ENCODE measurements around the gene KCNS3. TPM values are rescaled to one million over a fixed set of nuclear protein-coding genes. Genes with fewer than 3 reads are reported as not detected.
"Not testable (repeated sequence)": the region's sequence is repeated elsewhere in the genome, so short reads cannot be mapped to it uniquely, and the experiment has no call there.

KCNS3 gene
- total and polyA plus RNA-seq, 8 donors, result 7.6 to 150 (median 19.3) TPM

DNA sequence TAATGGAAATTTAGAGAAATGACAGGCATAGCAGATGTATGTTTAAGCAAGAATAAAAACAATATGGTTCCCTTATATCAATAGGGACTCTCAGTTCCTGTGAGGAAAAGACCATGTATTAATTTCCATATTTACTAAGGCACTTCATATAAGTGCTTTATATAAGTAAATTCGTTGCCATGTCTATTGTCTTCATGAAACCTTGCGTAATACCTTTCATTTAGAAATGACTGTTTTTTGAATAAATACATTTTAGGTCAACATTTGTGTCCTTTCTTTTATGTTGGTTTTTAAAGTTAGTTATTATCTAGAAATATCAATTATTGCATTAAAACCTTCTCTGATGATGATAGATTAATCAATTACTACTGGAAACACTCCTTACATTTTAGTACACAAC, 83.3 kb downstream of the KCNS3 start:
- WGBS, 5 donors, result 82 to 90% (median 88%) methylated on average over 2 of the region's 2 CpGs
- intact Hi-C loops (cut with DNase I; ENCODE audit: low total_unique reads), result no loop called here
- Histone ChIP-seq H3K27me3 (no peaks in the 10 kb centered on the region), H3K36me3 (no peaks in the 10 kb centered on the region), H3K4me1 (no peaks in the 10 kb centered on the region), H3K4me3 (no peak overlapping the region), H3K9me3 (no peaks in the 10 kb centered on the region), H3K27ac (no peak overlapping the region)
- no peak for DNase-seq
- TF ChIP-seq EP300 (IDR thresholded peaks at IDR 0.05) (no peak), POLR2A (IDR thresholded peaks at IDR 0.05) (no peak), POLR2AphosphoS5 (IDR thresholded peaks at IDR 0.05) (no peak)
- TF ChIP-seq, protein P1, sequence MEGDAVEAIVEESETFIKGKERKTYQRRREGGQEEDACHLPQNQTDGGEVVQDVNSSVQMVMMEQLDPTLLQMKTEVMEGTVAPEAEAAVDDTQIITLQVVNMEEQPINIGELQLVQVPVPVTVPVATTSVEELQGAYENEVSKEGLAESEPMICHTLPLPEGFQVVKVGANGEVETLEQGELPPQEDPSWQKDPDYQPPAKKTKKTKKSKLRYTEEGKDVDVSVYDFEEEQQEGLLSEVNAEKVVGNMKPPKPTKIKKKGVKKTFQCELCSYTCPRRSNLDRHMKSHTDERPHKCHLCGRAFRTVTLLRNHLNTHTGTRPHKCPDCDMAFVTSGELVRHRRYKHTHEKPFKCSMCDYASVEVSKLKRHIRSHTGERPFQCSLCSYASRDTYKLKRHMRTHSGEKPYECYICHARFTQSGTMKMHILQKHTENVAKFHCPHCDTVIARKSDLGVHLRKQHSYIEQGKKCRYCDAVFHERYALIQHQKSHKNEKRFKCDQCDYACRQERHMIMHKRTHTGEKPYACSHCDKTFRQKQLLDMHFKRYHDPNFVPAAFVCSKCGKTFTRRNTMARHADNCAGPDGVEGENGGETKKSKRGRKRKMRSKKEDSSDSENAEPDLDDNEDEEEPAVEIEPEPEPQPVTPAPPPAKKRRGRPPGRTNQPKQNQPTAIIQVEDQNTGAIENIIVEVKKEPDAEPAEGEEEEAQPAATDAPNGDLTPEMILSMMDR (IDR thresholded peaks at IDR 0.05), result no peak

DNA sequence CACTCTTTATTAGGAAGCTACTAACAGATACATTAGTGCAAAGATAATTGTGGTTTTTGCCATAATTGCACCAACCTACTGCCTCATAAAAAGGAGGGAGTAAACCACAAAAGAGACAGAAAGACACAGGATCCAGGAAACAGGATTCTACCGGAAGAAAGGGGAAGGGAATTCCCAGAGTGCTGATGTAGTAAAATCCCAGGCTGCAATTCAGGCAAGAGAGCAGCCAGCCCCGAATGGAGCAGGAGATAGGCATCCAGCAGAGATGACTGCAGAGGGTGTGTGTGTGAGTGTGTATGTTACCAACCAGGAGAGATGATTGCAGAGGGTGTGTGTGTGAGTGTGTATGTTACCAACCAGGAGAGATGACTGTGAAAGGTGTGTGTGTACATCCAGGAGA, 84.4 kb downstream of the KCNS3 start:
- Histone ChIP-seq H3K4me1 (no peaks in the 10 kb centered on the region), H3K9me3 (no peaks in the 10 kb centered on the region), H3K36me3 (no peaks in the 10 kb centered on the region), H3K27me3 (no peaks in the 10 kb centered on the region), H3K27ac (no peak overlapping the region), H3K4me3 (no peak overlapping the region)
- WGBS, 5 donors, result 5 to 18% (median 15%) methylated on average over 2 of the region's 2 CpGs
- DNase-seq, result peak in 1 of 2 donors; percentile 17
- TF ChIP-seq POLR2A (IDR thresholded peaks at IDR 0.05) (no peak), POLR2AphosphoS5 (IDR thresholded peaks at IDR 0.05) (no peak), EP300 (IDR thresholded peaks at IDR 0.05) (no peak)
- TF ChIP-seq, protein P1 (IDR thresholded peaks at IDR 0.05), result no peak
- intact Hi-C loops (cut with DNase I; ENCODE audit: low total_unique reads), result no loop called here

DNA sequence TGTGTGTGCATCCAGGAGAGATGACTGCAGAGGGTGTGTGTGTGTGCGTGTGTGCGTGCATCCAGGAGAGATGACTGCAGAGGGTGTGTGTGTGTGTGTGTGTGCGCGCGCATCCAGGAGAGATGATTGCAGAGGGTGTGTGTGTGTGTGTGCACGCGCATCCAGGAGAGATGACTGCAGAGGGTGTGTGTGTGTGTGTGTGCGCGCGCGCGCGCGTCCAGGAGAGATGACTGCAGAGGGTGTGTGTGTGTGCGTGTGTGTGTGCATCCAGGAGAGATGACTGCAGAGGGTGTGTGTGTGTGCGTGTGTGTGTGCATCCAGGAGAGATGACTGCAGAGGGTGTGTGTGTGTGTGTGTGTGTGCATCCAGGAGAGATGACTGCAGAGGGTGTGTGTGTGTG, 85.1 kb downstream of the KCNS3 start:
- WGBS, 5 donors, result 92 to 94% (median 93%) methylated on average over 15 to 16 of the region's 16 CpGs; no CpG with 5 or more reads in 1 of the 5 donors
- H3K36me3 ChIP-seq; H3K4me3 ChIP-seq; H3K27ac ChIP-seq; H3K27me3 ChIP-seq; H3K9me3 ChIP-seq; H3K4me1 ChIP-seq; DNase-seq; intact Hi-C loops (cut with DNase I; ENCODE audit: low total_unique reads): not testable (repeated sequence)

DNA sequence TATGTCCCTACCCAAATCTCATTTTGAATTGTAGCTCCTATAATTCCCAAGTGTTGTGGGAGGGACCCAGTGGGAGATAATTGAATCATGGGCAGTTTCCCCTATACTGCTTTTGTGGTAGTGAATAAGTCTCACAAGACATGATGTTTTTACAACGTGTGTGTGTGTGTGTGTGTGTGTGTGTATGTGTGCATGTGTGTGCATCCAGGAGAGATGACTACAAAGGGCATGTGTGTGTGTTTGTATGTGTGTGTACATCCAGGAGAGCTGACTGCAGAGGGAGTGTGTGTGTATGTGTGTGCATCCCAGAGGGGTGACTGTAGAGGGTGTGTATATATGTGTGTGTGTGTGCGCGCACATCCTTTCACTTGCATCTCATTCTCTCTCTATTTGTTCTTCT, 86.7 kb downstream of the KCNS3 start:
- TF ChIP-seq, protein P1 (IDR thresholded peaks at IDR 0.05), result no peak
- TF ChIP-seq EP300 (IDR thresholded peaks at IDR 0.05) (no peak), POLR2AphosphoS5 (IDR thresholded peaks at IDR 0.05) (no peak), POLR2A (IDR thresholded peaks at IDR 0.05) (no peak)
- intact Hi-C loops (cut with DNase I; ENCODE audit: low total_unique reads), result no loop called here
- no peaks in the 10 kb centered on the region for H3K27me3 ChIP-seq

DNA sequence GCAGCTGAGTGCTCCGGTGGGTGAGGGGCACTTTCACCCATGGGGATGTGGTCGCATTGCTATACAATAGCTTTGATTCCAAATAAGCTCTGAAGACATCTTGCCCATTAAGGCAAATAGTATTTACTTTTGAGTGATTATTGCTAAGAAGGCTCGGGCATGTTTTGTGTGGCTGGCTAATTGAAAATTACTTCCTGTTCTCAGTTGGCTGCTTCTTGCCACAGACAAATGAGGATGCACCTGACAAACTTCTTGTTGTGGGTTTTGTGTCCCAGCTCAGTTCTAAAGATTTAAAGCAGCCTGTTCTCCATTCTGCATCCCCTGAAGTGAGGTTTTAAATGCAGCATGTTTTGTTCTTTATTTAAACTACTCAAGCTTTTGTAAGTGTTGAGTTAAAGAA, 88.3 kb downstream of the KCNS3 start:
- intact Hi-C loops (cut with DNase I; ENCODE audit: low total_unique reads), result no loop called here
- no peak for TF ChIP-seq EP300 (IDR thresholded peaks at IDR 0.05)
- TF ChIP-seq, protein P1 (IDR thresholded peaks at IDR 0.05), result no peak
- no peak for TF ChIP-seq POLR2AphosphoS5 (IDR thresholded peaks at IDR 0.05)
- H3K9me3 ChIP-seq, result no peaks in the 10 kb centered on the region
- no peaks in the 10 kb centered on the region for H3K27me3 ChIP-seq
- H3K36me3 ChIP-seq, result no peaks in the 10 kb centered on the region
- WGBS, 5 donors, result 46 to 73% (median 56%) methylated on average over 3 of the region's 3 CpGs
- peak in 1 of 2 donors; percentile 12 for DNase-seq
- no peak overlapping the region for H3K4me3 ChIP-seq
- H3K27ac ChIP-seq, result no peak overlapping the region
- no peaks in the 10 kb centered on the region for H3K4me1 ChIP-seq

More for the DNA sequence above, 86.7 kb downstream of the KCNS3 start:
- no peak overlapping the region for H3K27ac ChIP-seq
- no peak for DNase-seq
- H3K4me3 ChIP-seq, result no peak overlapping the region
- WGBS, 5 donors, result 70 to 89% (median 87%) methylated on average over 3 of the region's 3 CpGs
- H3K4me1 ChIP-seq, result no peaks in the 10 kb centered on the region
- no peaks in the 10 kb centered on the region for H3K9me3 ChIP-seq
- H3K36me3 ChIP-seq, result no peaks in the 10 kb centered on the region
